ENCODE data around the gene PDS5B. TPM values are rescaled to one million over a fixed set of nuclear protein-coding genes. Genes with fewer than 3 reads are reported as not detected.

Gene PDS5B
- total RNA-seq, 4 donors from 2014 or later: 34.5 to 68.3 (median 40.7) TPM

- TF ChIP-seq CTCF (IDR thresholded peaks at IDR 0.05; ENCODE audit: low read depth): no peak
Observed at GRCh38 chr13:32636711-32637110, 50.5 kb downstream of the PDS5B start.

GRCh38 chr13:32638739-32639138 lies 52.5 kb downstream of the PDS5B start:
- no peak for TF ChIP-seq CTCF (IDR thresholded peaks at IDR 0.05; ENCODE audit: low read depth)

- TF ChIP-seq CTCF (IDR thresholded peaks at IDR 0.05; ENCODE audit: low read depth): no peak
Observed at GRCh38 chr13:32639502-32640105, 53.4 kb downstream of the PDS5B start.

GRCh38 chr13:32642316-32642715 lies 56.1 kb downstream of the PDS5B start:
- TF ChIP-seq CTCF (IDR thresholded peaks at IDR 0.05; ENCODE audit: low read depth): no peak

GRCh38 chr13:32642858-32643257 lies 56.6 kb downstream of the PDS5B start:
- TF ChIP-seq CTCF (IDR thresholded peaks at IDR 0.05; ENCODE audit: low read depth): no peak

GRCh38 chr13:32645854-32646253 lies 59.6 kb downstream of the PDS5B start:
- TF ChIP-seq CTCF (IDR thresholded peaks at IDR 0.05; ENCODE audit: low read depth): no peak

- no peak for TF ChIP-seq CTCF (IDR thresholded peaks at IDR 0.05; ENCODE audit: low read depth)
Observed at GRCh38 chr13:32647926-32648325, 61.7 kb downstream of the PDS5B start.
